NCI-H187 (cell line): Measurements from ENCODE around the gene NTRK2.
A peak's percentile ranks its signal among the peaks of the same experiment; 100 is the strongest.

Source experiments
- DNase-seq, 2 experiments: peaks; one replicate each; lab custom pipeline; 2025; lab: John Stamatoyannopoulos, UW

The NTRK2 gene

DNA sequence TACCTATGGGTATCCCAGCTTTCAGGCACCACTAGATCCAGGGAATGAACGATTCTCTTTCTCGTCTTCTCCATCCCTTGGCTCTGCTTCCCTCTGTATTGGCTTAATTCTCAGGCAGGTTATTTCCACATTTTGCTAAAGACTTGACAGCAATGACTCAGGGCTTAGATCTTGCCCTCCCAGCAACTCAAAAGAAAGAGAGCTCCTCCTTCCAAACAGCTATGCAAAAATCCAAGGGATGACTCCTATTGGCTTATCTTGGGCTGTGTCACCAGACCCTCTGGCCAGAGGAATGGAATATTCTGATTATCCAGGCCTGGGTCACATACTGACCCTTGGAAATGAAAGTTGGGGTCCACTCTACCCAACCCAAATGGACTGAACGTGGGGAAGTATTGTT lies 270.2 kb downstream of the NTRK2 start:
- no peak for DNase-seq

DNA sequence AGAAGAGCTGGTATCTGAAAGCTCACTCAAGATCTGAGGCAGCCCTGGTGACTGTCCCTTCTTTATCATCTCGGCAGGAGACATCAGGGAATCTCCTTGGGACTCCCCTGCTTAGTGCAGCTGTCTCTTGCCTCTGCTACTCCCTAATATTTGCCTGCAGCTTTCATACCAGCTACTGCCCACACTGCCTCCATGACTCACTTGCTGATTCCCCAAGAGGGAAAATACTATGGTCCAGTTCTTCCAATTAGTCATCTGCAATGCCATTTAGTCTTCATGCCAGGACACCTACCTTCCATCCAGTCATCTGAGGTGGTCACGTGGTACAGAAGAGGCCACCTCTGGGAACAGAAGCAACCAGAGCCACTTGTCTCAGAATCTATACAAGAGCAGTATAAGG lies 270.8 kb downstream of the NTRK2 start:
- DNase-seq, result no peak

DNA sequence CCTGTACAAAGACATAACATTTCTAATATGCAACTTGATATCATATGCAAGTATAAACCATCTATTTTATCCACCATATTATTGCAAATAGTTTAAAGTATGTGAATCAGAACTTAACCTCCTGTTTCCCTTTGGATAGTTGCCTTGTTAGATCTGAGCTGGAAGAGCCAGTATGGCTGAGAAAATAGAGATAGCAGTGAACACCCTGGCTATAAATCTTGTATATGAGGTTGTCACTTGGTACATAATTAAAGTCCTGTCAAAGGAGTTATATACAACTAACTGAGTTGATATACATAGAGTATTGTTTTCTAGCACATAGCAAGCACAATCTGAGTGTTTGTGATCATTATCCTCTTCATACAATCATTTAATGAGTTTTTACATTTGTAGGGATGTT lies 272.3 kb downstream of the NTRK2 start:
- DNase-seq, result no peak

DNA sequence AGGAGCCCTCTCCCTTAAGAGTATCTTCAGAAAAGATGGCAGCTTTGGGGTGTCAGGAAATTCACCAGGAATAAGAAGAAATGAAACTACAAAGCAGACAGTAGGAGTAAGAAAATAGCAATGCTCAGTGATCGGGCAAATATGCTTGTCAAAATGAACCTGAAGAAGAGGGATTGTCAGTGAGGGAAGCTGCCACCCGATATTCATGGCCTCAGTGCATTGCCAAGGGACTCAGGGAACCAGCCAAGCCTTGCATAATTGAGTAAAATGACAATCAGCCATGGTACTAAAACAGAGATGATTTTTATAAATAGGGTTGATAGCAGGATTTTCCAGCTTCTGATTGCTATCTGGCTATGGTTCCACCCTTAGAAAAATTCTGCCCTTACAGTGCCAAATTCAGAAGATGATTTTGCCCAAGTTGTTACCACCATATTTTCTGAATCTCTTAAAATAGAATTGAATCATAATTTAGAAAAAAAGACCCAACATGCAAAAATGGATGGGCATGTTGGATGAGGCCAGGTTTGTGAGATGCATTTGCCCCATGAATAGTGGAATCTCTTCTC lies 274.0 kb downstream of the NTRK2 start:
- DNase-seq, result no peak

DNA sequence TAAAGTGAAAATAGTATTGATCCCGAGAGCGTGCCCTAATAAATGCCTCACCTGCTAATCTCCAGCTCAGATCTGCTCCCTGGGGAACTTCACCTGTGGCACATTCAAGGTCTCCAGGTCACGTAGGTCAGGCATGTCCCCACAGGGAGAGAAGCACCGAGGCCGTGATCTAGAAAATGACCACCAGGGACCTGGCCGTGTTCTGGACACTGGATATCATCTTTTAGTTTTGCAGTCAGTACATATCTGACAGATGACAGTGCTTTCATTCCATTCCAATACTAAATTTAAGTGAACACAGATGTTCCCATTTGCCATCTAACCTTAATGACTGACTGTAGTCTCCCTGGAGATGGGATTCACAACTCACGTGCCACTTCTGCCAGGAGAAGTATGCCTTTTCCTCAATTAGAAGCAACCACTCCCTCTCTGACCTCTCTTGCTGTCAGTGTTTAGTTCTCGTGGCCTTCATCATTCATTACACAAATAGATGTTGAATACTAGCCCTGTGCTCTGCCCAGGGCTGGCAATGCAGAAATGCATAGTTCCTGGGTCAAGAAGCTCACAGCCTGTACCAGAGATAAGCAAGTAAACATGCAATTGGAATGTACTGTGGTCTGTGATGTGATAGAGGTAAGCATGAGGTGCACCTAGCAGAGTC lies 276.5 kb downstream of the NTRK2 start:
- no peak for DNase-seq

DNA sequence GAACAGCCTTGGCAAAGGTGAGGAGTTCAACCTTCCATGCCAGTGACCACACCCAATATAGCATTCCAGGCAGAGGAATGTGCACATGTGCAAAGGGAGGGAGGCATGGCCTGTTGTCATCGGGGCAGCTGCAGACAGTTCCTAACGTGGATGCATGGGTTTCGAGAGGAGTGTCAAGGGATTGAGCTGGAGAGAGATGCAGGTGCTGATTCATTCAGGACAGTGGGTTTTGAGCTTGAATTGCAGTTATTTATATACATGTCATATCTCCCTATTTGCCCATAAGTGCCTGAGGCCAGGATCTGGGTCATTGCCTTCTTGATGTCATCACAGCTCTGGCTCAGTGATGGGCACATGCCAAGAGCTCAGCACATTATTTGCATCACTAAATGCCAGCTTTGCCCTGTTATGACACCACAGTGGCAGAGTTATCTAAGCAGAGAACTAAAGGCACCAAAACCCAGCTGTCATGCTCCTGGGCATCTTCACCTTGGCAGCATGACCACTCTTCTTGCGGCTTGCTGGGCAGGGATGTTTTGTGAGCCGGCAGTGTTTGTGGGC lies 278.0 kb downstream of the NTRK2 start:
- no peak for DNase-seq

DNA sequence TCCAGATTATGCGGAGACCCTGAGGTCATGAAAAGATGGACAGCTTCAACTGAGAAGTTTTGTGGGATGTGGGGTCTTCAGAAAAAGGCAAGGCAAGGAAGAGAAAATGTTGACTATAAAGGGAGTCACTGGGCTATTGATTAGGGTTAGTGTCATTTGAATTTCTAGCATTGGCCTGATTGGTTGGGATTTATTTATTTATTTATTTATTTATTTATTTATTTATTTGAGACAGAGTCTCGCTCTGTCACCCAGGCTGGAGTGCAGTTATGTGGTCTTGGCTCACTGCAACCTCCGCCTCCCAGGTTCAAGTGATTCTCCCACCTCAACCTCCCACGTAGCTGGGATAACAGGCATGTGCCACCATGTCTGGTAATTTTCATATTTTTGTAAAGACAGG lies 279.7 kb downstream of the NTRK2 start:
- no peak for DNase-seq

DNA sequence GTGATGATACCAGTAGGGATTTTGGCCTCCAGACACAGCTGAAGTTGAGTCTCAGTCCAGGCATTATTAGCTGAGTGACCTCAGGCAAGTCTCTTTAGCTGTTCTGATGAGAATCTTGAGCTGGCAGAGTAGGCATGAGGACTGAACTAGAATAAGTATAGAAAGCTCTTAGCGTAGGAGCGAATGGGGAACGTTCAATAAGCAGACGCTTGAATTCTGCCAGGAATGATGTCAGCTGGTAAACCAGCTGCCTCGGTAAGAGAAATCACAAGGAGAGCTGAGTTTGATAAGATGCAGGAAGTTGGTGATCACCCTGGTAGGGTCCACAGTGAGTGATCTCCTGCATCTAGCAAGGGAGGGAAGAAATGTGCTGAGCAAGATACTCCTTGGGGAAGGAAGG lies 280.4 kb downstream of the NTRK2 start:
- no peak for DNase-seq

DNA sequence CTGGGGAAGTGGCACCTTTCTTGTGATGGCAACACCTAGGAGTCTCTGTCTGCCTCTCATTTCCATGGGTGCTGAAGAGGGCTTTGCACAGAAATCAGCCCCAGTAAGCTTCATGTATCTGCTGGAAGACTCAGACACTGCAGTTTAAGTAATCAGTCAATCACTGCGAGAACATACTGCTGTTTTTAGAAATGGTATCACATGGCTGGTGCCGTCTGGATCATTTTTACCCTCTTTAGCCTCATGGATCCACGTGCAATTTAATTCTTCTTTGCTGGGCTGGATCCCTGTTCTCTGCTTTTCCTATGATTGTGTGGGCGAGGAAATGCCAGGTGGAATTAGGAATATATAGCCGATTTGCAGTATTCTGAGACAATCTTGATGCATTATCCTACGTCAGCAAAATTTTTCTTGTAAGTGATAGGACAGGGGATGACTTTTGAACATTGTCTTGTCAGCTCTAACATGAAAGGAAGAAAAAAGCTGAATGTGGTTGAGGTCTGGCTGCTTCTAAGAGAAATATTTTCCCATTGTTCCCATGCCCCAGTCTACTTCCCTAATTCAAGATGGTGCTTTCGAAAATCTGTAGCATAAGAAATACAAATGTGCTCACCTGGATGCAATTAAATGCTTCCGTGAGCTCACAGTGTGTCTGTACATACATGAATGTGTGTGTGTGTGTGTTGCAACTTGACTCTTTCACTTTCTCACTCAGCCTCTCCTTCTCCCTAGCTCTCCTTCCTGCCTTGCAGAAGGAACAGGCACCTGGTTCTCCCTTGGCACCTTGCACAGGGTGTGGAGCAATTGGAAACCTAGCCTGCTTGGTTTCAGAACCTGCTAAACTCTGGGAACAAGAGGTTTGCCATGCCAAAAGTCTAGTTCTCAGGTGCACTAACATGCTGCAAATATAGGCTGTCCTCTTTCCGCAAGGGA lies 281.6 kb downstream of the NTRK2 start:
- DNase-seq, result no peak

DNA sequence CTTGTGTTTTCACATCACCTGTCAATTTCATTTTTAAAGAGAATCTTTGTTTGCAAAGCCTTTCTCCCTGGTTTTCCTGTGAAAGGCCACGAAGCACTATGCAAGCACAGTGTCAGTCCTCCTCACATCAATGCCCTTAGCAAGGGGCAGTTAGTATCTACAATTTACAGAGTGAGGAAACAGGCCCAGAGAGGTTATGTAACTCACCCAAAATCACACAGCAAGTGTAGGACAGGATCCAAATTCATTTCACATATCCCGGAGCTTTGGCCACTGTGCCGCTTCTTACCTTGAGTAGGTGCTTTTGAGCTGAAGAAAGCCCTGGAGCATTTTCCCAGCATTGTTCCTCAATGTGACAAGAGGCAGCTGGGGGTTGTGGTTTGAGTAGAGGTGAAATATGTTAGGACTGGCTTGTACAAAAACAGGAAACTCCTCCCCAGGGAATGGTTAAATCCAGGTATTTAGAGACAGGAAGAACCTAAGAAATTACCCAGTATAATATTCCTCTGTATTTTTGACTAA lies 283.8 kb downstream of the NTRK2 start:
- DNase-seq, result no peak

DNA sequence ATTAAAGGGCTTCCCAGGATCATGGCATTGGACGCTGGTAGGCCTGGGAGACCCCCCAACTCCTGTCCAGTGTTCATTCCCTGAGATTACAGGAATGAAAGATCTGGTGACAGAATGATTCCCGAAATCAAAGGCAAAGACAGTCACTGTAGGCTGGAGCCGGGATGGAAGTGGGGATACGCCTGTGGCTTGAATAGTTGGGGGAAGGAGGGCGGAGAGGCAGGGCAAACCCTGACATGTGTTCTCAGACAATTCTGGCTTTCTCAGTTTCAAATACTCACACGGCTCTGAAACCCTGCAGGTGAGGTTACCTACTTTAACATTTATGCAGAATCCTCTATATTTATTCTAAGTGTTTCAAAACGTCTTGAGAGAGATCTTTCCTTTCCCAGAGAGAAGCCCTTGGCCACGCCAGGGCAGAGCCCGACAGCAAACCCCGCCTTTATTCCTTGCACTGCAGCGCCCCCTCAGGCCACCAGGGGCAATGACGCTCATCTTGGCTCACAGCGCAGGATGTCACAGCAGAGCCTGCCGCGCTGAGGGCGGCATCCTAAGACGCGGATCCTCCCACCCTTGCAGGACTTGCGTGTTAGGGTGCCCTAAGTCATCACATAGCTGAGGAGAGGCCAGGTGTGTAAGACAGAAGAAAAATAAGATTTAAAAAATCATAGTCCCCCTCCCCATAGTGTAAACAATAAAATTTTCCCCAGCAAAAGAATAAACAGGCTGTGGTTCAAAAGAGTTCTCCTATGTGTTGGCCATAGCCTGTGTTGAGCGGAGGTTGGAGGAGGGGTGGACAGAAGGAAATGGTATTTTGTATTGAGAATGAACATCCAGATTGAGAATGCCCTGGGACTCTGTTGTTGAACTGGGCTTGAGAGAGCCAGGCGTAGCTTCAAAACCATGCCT lies 284.5 kb downstream of the NTRK2 start:
- peak in 1 of 2 experiments; percentile 14 for DNase-seq

DNA sequence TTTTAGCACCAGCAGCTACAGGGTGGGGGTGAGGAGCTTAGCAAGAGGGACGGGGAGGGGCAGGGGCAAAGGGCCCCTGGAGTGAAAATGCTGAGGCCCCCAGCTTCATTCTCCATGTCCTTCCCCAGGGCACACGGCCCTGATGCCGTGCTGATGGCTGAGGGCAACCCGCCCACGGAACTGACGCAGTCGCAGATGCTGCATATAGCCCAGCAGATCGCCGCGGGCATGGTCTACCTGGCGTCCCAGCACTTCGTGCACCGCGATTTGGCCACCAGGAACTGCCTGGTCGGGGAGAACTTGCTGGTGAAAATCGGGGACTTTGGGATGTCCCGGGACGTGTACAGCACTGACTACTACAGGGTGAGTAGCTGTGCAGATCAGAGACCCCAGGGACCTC lies 285.6 kb downstream of the NTRK2 start:
- DNase-seq, result no peak

DNA sequence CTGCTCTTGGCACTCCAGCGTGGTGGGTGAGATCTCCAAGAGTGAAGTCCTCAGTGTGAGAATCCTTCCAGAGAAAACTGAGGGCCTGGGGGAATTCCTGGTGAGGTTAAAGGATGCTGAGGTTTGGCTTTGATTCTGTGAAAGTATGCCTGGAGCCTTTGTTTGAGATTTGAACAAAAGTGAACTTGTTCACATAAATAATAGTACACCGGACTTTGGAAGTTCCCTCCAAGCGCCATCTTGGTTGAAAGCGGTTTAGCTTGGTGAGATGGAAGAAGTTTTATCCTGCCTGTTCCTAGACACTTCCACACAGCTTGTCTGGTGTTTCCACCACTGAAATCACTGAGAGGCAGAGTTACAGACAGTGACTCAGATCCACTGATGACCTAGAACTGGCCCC lies 286.4 kb downstream of the NTRK2 start:
- no peak for DNase-seq

DNA sequence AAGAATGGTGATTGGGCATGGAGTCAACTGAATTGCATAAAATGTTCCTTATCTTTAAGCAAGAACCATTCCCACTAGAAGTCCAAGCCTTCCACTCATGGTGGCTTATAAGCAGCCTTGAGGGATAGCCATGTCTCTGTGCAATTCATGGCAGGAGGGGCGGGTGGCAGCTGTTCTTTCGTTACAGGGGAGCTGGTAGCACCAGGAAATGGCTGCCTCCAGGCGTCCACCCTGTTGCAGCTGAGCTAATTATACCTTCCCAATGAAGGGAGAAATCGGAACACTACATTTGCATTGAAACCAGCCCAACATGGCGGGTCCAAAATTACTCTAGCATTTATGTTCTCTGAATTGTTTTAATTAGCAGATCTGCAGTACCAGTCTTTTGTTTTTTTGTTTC lies 289.8 kb downstream of the NTRK2 start:
- no peak for DNase-seq

DNA sequence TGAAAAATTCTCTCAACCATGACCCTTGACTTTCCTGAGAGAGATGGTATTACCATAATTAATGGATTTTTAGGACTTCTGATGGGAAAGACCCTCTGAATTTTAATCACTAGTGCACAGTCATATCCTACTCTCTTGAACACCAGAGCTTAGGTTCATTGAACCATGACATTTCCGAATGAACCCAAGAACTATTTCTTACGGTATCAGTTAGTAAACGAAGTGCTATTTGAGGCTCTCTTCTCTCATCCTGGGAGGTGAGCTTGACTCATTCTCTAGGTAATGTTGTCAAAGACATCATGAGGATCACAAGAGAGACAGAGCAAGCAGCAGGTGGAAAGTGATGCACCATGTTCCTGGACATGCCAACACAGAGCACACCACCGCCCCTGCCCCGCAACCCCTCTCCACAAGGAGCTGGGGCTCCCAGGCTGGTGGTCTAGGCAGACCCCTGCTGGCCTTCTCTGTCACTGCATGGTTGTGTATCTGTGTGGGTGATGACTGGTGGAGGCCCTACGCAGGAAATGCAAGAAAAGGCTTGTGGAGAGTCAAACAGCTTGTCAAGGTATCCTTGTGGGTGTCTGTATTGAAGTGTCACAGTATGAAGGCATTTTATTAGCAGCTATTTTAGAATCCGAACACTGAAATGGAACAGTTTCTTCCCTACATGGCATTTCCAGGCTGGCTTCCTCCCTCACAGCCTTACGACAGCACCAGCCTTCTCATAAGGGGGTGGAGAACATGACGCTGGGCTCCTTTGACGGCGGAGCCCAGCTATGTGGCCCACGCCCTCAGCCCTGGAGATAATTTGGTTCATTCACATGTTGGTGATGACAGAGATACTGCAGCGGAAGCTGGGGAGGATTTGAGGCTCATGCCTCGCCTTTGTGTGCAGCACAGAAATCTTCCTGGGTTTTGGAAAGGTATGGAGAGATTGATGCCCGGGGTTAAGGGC lies 297.6 kb downstream of the NTRK2 start:
- no peak for DNase-seq

DNA sequence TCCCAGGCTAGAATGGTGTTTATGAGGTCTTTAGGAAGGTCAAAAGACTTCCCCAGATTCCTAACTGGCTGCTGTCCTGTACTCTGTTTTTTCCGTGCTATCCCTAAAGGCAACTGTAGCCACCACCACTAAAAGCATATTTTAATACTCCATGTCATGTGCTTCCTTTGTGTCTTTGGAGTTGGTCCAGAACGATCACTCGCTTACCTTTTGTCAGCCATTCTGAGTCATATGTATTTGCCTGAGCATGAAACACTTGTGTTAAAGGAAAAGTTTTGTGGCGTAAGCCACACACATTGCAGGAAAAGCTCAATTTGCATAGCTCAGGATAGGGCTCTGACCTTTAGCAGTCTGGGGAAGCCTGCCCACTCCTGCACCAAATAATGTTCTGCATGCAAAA lies 299.6 kb downstream of the NTRK2 start:
- DNase-seq, result no peak

DNA sequence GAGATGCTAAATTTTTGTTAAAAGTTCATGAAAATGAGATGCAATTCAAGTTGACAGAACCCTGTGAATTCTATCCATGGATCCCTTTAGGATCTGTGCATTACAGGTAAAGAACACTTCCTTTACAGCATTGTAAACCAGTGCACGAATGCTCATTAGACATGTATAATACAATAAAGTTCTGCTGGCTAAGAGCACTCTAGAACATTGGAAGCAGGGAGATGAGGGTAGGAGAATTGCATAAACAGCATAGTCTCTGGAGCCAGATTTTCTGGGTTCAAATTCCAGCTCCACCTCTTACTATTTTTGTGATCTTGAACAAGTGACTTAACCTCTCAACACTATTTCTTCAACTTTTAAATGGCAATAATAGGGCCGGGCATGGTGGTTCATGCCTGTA lies 300.2 kb downstream of the NTRK2 start:
- no peak for DNase-seq

DNA sequence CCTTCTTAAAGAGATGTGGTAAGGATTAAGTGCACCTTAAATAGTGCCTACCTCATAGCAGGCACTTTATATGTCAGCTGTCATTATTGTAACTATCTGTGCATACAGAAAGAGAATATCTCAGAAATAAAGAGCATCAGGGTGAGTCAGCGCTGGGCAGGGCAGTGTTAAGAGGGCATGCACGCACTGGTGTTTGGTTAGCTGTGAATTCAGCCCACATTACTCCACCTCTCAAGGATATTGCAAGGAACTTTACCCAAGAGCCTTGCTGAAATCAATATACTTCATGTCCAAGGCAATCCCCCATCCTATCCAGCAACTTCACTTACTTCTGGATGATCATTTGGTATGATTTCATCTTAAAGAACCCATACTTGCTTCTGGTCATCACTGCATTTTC lies 300.9 kb downstream of the NTRK2 start:
- no peak for DNase-seq

DNA sequence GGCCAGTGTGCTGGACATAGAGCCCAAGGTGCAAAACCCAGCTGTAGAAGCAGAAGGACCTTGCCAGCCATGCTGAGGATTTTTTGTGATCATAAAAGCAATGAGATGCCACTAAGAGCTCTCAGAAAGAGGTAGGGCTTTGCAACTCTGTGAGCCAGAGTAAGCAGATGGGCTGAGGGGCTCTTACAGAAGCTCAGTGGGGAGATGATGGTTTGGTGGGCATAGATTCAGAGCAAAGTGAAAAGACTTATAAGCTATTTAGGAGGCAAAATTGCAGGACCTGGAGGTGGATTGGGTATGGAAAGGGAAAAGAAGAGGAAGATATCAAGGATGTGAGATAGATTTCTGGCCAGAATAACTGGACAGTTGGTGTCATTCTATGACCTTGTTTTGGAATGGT lies 302.0 kb downstream of the NTRK2 start:
- no peak for DNase-seq

DNA sequence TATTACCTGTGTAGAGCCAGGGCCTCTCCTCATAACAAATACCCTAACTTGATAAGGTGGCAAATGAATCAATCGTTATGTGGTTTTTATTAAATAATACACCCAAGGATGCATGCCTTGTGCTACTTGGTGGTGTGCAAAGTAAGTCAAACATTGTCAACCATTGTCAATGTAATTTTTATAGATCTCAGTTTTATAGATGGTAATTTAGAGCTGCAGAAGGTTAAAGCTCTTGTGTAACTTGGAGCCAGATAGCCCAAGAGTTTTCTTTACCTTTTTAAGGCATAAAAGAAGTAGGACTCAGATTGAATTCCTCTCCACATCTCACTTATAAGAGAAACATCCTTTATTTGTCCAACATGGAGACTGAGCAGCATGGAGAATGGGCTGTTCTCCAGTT lies 304.7 kb downstream of the NTRK2 start:
- DNase-seq, result no peak
